ENCODE measurements around the gene RAB39A. TPM values are rescaled to one million over a fixed set of nuclear protein-coding genes. Genes with fewer than 3 reads are reported as not detected.

Gene RAB39A
- total and polyA plus RNA-seq, 12 donors: 0.12 to 8.0 (median 1.7) TPM

- Histone ChIP-seq H3K36me3 (replicated peaks in 1 of 2) (no peaks in the 10 kb centered on the region), H3K27ac (no peak overlapping the region), H3K9me3 (replicated peaks in 1 of 3) (no peaks in the 10 kb centered on the region), H3K4me1 (replicated peaks in 1 of 2) (no peaks in the 10 kb centered on the region), H3K27me3 (no peaks in the 10 kb centered on the region), H3K4me3 (no peak overlapping the region)
- intact Hi-C loops (cut with DNase I): no loop called here
- TF ChIP-seq POLR2A (IDR thresholded peaks at IDR 0.05) (no peak), CTCF (IDR thresholded peaks at IDR 0.05) (no peak)
- no peak for DNase-seq
- WGBS, 4 donors: 76 to 93% (median 81%) methylated on average over 3 of the region's 3 CpGs
These were observed 74.2 kb downstream of the RAB39A start for GRCh38 chr11:108002476-108002875.

GRCh38 chr11:108003623-108004022 lies 75.4 kb downstream of the RAB39A start:
- H3K27ac ChIP-seq: no peak overlapping the region
- no peak overlapping the region for H3K4me3 ChIP-seq
- no peaks in the 10 kb centered on the region for H3K4me1 ChIP-seq (replicated peaks in 1 of 2)
- 87 to 94% (median 89%) methylated on average over 5 of the region's 5 CpGs for WGBS, 4 donors
- no peaks in the 10 kb centered on the region for H3K9me3 ChIP-seq (replicated peaks in 1 of 3)
- no peaks in the 10 kb centered on the region for H3K27me3 ChIP-seq
- no peaks in the 10 kb centered on the region for H3K36me3 ChIP-seq (replicated peaks in 1 of 2)
- intact Hi-C loops (cut with DNase I): no loop called here
- DNase-seq: no peak
- TF ChIP-seq CTCF (IDR thresholded peaks at IDR 0.05): no peak
- TF ChIP-seq POLR2A (IDR thresholded peaks at IDR 0.05): no peak

GRCh38 chr11:108007819-108008218 lies 79.6 kb downstream of the RAB39A start:
- Histone ChIP-seq H3K27me3 (no peaks in the 10 kb centered on the region), H3K4me3 (no peak overlapping the region), H3K36me3 (replicated peaks in 1 of 2) (no peaks in the 10 kb centered on the region), H3K27ac (no peak overlapping the region), H3K4me1 (replicated peaks in 1 of 2) (peaks cover 22 to 29% of the 10 kb centered on the region in 2 donors), H3K9me3 (replicated peaks in 1 of 3) (no peaks in the 10 kb centered on the region)
- DNase-seq: peak in 2 of 7 donors; percentile 18 to 55
- 92 to 96% (median 93%) methylated on average over 18 of the region's 18 CpGs for WGBS, 4 donors
- TF ChIP-seq POLR2A (IDR thresholded peaks at IDR 0.05) (no peak), CTCF (IDR thresholded peaks at IDR 0.05) (no peak)
- intact Hi-C loops (cut with DNase I): no loop called here

GRCh38 chr11:108008656-108009496 lies 80.6 kb downstream of the RAB39A start, which contains the start of gene CUL5:
TSS of gene CUL5 (plus strand) at chr11:108008898. CDS start at chr11:108009349, 451 bp downstream.
- H3K27ac ChIP-seq: peak within 1 kb of the TSS; percentile 89 to 98 (median 98)
- TF ChIP-seq CTCF (IDR thresholded peaks at IDR 0.05) (peak; percentile 75 to 93 (median 86)), POLR2A (IDR thresholded peaks at IDR 0.05) (peak; percentile 67 to 69)
- no peaks in the 10 kb centered on the region for H3K36me3 ChIP-seq (replicated peaks in 1 of 2)
- H3K4me3 ChIP-seq: peak within 1 kb of the TSS; percentile 46 to 99 (median 96)
- intact Hi-C loops (cut with DNase I): no loop called here
- 0 to 3% (median 1%) methylated on average over 3 to 72 of the region's 72 CpGs for WGBS, 4 donors
- no peaks in the 10 kb centered on the region for H3K27me3 ChIP-seq
- H3K4me1 ChIP-seq (replicated peaks in 1 of 2): peaks cover 22 to 39% of the 10 kb centered on the region in 2 donors
- DNase-seq: peak; percentile 90 to 96 (median 93)
- no peaks in the 10 kb centered on the region for H3K9me3 ChIP-seq (replicated peaks in 1 of 3)

Data from adrenal gland (tissue), 12 donors.